Caco-2 (cell line): ENCODE results near the gene LCLAT1. TPM values are rescaled to one million over a fixed set of nuclear protein-coding genes. Genes with fewer than 3 reads are reported as not detected.
A peak's percentile ranks its signal among the peaks of the same experiment; 100 is the strongest.

Experiments
- Bru-seq: library from RNA; stranded (reverse); fragments of 400-500 nt; gene quantifications from one replicate; lab custom pipeline; 2021; lab: Mats Ljungman, UMichigan
- BruChase-seq, 2 experiments: library from RNA; stranded (reverse); fragments of 400-500 nt; gene quantifications; one replicate each; lab custom pipeline; 2021; lab: Mats Ljungman, UMichigan
- BruUV-seq: library from RNA; stranded (reverse); fragments of 400-500 nt; replicated peaks from 2 replicates; lab custom pipeline; 2021; lab: Mats Ljungman, UMichigan
- CTCF ChIA-PET: fragments of 300-600 bp; sonication (Branson Sonifier 250); formaldehyde crosslinking; loops from one replicate; lab custom pipeline; 2022; ENCODE audit warnings: antibody characterized with exemption; lab: Charles Lee
- POLR2A ChIA-PET: fragments of 300-600 bp; sonication (Branson Sonifier 250); formaldehyde crosslinking; loops from one replicate; lab custom pipeline; 2022; ENCODE audit warnings: antibody characterized with exemption; lab: Charles Lee
- DNase-seq, 2 experiments: peaks; one replicate each; pipeline versions ENCODE4 v3.0.0 to v3.0.0-alpha.2; 2020 to 2022
- H3K27me3 ChIP-seq: replicated peaks from 2 replicates; pipeline ENCODE4 v1.6.0; 2011; ENCODE audit warnings: low read length; ENCODE audit not compliant: control insufficient read depth, insufficient read depth
- H3K36me3 ChIP-seq: 2 replicates; pipeline ENCODE4 v1.5.1; 2011; ENCODE audit warnings: low read length; ENCODE audit not compliant: control insufficient read depth, insufficient read depth
- H3K4me1 ChIP-seq: fragments of 250-450 bp; sonication (Bioruptor Pico); 2 replicates; pipeline ENCODE4 v1.5.1; 2020; ENCODE audit warnings: mild to moderate bottlenecking
- H3K4me3 ChIP-seq: 2 replicates; pipeline ENCODE4 v1.5.1; 2011; ENCODE audit warnings: low read depth, mild to moderate bottlenecking, control low read depth, low read length
- H3K9me3 ChIP-seq: fragments of 250-450 bp; sonication (Bioruptor Pico); 2 replicates; pipeline ENCODE4 v1.5.1; 2020; ENCODE audit warnings: mild to moderate bottlenecking, moderate library complexity
- H3K27ac Mint-ChIP-seq: one replicate; pipeline ENCODE4 v1.8.0; 2022; ENCODE audit warnings: mixed read lengths; ENCODE audit not compliant: unreplicated experiment
- H3K27me3 Mint-ChIP-seq: one replicate; pipeline ENCODE4 v1.8.0; 2022; ENCODE audit warnings: mixed read lengths; ENCODE audit not compliant: insufficient read depth, unreplicated experiment
- H3K36me3 Mint-ChIP-seq: one replicate; pipeline ENCODE4 v1.8.0; 2022; ENCODE audit warnings: mild to moderate bottlenecking, mixed read lengths; ENCODE audit not compliant: insufficient read depth, unreplicated experiment
- H3K4me1 Mint-ChIP-seq: one replicate; pipeline ENCODE4 v1.8.0; 2022; ENCODE audit warnings: low read depth, mixed read lengths; ENCODE audit not compliant: unreplicated experiment
- H3K4me3 Mint-ChIP-seq: one replicate; pipeline ENCODE4 v1.8.0; 2022; ENCODE audit warnings: mild to moderate bottlenecking, moderate library complexity, mixed read lengths; ENCODE audit not compliant: unreplicated experiment
- H3K9me3 Mint-ChIP-seq: one replicate; pipeline ENCODE4 v1.8.0; 2022; ENCODE audit warnings: mixed read lengths; ENCODE audit not compliant: unreplicated experiment
- CTCF ChIP-seq, 2 experiments: fragments of 200-600 bp in 1 of 2; IDR thresholded peaks; 1 replicate in 1 of 2; 2 replicates in 1 of 2; pipeline versions ENCODE4 v1.5.1 to v1.8.0; 2011 to 2022; ENCODE audit warnings: antibody characterized with exemption in 1 of 2, control low read depth in 1 of 2, inconsistent platforms in 1 of 2, low read depth in 1 of 2, low read length in 1 of 2, mild to moderate bottlenecking in 1 of 2, moderate library complexity in 1 of 2; ENCODE audit not compliant: insufficient read depth in 1 of 2, severe bottlenecking in 1 of 2, unreplicated experiment in 1 of 2
- intact Hi-C: fragments of 100-400 bp; cut with micrococcal nuclease; formaldehyde crosslinking; loops from one replicate; pipeline ENCODE4 v1.10.0; 2022; ENCODE audit not compliant: unreplicated experiment
- long read RNA-seq: library from polyadenylated mRNA; stranded (forward); transcript quantifications from one replicate; pipeline ENCODE4 v2.0.0, GENCODE V29; 2022
- total RNA-seq: library from RNA; stranded (reverse); gene quantifications from 2 replicates; pipeline ENCODE4 v1.2.3, GENCODE V29; 2022

LCLAT1 gene
- total RNA-seq = 52.2 and 55.8 TPM in 2 replicates
- Bru-seq, nascent RNA = percentile 89 among the genes with signal in this experiment
- percentile 81 among the genes with signal in this experiment for BruChase-seq, experiment 1, labeled RNA remaining after a 2-hour chase
- percentile 83 among the genes with signal in this experiment for BruChase-seq, experiment 2, labeled RNA remaining after a 6-hour chase
- long read RNA-seq, full-length matches to known transcripts = 16 of 42 reads
- long read RNA-seq, partial matches to known transcripts = 7 of 42 reads
- long read RNA-seq, other reads (novel, unspliced or antisense) = 19 of 42 reads

GRCh38 chr2:30447149-30448045 is at the start of gene LCLAT1:
TSS of gene LCLAT1 (plus strand) at chr2:30447246. CDS start at chr2:30525591, 78,345 bp downstream.
- no peaks in the 10 kb centered on the region for H3K36me3 ChIP-seq
- H3K4me1 ChIP-seq = peaks cover 12% of the 10 kb centered on the region; the same call in 1 of the 2 replicates
- peak; percentile 80 to 88 for DNase-seq
- Mint-ChIP-seq H3K27me3 (no peaks in the 10 kb centered on the region), H3K4me3 (peak within 1 kb of the TSS; percentile 97), H3K27ac (peak within 1 kb of the TSS; percentile 100), H3K9me3 (no peaks in the 10 kb centered on the region), H3K36me3 (peaks cover 18% of the 10 kb centered on the region), H3K4me1 (peaks cover 6% of the 10 kb centered on the region)
- intact Hi-C loops = loop anchor here (2.0 to 10.0 kb wide), 5 partner anchors 43 to 283 kb away; partner anchors contain the start of gene LBH
- H3K27me3 ChIP-seq = no peaks in the 10 kb centered on the region
- ChIA-PET POLR2A (interaction anchor here (0.6 kb wide), 1 partner anchor 217 kb away, joined by 5 read pairs; no protein-coding TSS in a partner anchor), CTCF (interaction anchor here (0.8 to 1.6 kb wide), 2 partner anchors 239 to 282 kb away, joined by 3 to 4 read pairs; no protein-coding TSS in a partner anchor)
- TF ChIP-seq CTCF (IDR thresholded peaks at IDR 0.05; ENCODE audit: insufficient read depth in 1 of 2, low read depth in 1 of 2, low read length in 1 of 2, severe bottlenecking in 1 of 2, unreplicated experiment in 1 of 2) = peak in 1 of 2 experiments; percentile 2
- no TSS peak for BruUV-seq
- no peaks in the 10 kb centered on the region for H3K9me3 ChIP-seq
- peak within 1 kb of the TSS; percentile 90 for H3K4me3 ChIP-seq

DNA sequence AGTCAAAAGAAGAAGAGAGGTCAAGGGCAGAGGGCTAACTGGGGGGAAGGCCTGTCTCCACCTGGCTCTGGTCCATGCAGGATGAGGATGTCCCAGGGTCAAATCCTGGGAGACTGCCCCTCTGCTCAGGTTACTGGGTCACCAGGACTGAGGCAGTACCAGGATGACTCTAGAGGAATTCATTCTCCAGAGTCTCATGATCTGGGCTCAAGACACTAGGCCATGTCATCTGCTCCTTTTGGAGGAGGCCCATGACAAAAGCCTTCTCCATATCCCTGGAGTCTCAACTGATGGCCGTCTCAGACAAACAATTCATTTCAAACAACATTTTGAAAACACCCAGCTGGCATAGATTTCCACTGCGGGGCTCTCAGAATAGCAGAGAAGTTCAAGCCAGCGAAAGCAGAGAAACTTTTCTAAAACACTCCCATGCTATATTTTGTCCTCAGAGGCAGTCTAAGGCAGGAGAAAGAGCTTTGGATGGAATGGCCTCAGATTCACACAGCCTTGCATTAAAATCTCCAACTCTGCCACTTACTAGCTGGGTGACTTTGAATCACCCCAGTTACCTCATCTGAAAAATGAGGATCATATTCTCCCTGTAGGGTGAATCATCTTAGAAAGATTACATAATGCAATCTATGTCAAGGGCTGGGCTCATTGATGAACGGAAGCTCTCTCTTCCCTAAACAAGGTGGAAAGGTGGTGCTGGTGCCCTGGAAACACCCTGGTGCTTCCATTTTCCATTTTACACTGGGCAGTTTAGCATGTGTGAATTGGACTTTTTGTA is 48.8 kb upstream of the LCLAT1 start:
- H3K9me3 ChIP-seq = no peaks in the 10 kb centered on the region
- H3K27ac Mint-ChIP-seq = no peak overlapping the region
- intact Hi-C loops = no loop called here
- peaks cover 8% of the 10 kb centered on the region for H3K4me1 Mint-ChIP-seq
- BruUV-seq = no TSS peak
- no peak overlapping the region for H3K4me3 Mint-ChIP-seq
- no peak overlapping the region for H3K4me3 ChIP-seq
- DNase-seq = no peak
- ChIA-PET POLR2A (no interaction called here), CTCF (no interaction called here)
- peaks cover 5% of the 10 kb centered on the region; the same call in 1 of the 2 replicates for H3K4me1 ChIP-seq
- no peak for TF ChIP-seq CTCF (IDR thresholded peaks at IDR 0.05; ENCODE audit: insufficient read depth in 1 of 2, low read depth in 1 of 2, low read length in 1 of 2, severe bottlenecking in 1 of 2, unreplicated experiment in 1 of 2)
- H3K27me3 Mint-ChIP-seq = peaks cover 3% of the 10 kb centered on the region
- no peaks in the 10 kb centered on the region for H3K36me3 Mint-ChIP-seq
- no peaks in the 10 kb centered on the region for H3K9me3 Mint-ChIP-seq
- H3K27me3 ChIP-seq = no peaks in the 10 kb centered on the region
- H3K36me3 ChIP-seq = no peaks in the 10 kb centered on the region
